ENCODE data around the gene SIRT2. TPM values are rescaled to one million over a fixed set of nuclear protein-coding genes. Genes with fewer than 3 reads are reported as not detected.
"Not testable (repeated sequence)": the region's sequence is repeated elsewhere in the genome, so short reads cannot be mapped to it uniquely, and the experiment has no call there.

Gene SIRT2
- total RNA-seq, 1 donor from 2014 or later = 62.3 TPM

GRCh38 chr19:38869160-38869835 lies 30.1 kb downstream of the SIRT2 start:
- DNase-seq (ENCODE audit: low read depth in 2 of 2) = no peak

DNA sequence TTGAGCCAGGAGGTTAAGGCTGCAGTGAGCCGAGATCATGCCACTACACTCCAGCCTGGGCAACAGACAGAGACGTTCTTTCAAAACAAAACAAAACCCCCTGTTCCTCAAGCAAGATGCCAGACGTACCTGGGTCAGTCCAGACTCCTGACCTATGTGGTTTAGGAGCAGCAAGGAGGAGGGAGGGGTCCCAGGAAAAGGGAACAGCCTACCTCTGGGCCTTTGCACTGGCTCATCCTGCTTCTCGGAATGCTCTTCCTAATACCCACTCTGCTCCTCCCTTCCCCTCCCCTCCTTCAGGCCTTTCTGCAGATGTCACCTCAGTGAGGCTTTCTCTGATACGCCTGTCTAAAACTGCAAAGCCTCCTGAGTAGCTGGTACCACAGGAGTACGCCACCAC lies 30.9 kb downstream of the SIRT2 start:
- DNase-seq (ENCODE audit: low read depth in 2 of 2) = no peak

GRCh38 chr19:38867171-38867780 lies 32.1 kb downstream of the SIRT2 start:
- DNase-seq (ENCODE audit: low read depth in 2 of 2) = no peak

DNA sequence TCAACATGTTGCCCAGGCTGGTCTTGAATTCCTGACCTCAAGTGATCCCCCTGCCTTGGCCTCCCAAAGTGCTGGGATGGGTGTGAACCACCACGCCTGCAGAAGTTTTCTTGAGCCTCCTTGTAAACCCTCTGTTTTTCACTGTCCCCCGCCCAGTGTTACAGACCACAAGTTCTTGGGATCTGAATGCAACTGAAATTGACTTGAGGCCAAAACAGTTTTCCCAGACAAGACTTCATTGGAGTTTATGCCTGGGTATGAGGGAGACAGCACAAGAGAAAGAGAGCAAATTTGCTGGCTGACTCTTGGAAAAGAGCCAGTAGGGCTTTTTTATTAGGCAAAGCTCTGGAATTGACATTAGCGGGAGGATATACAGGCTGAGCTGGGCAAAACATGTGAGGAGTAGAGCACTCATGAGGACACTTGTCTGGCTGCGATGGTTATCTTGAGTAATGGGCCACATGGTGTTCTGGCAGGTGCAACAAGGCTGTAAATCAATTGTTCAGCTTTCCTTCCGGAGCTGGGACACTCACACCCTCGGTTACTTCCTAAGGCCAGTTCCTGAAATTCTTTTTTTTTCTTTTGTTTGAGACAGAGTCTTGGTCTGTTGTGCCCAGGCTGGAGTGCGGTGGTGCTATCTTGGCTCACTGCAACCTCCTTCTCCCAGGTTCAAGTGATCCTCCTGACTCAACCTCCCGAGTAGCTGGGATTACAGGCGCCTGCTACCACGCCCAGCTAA lies 36.9 kb downstream of the SIRT2 start:
- DNase-seq (ENCODE audit: low read depth in 2 of 2) = peak; percentile 77 to 92

DNA sequence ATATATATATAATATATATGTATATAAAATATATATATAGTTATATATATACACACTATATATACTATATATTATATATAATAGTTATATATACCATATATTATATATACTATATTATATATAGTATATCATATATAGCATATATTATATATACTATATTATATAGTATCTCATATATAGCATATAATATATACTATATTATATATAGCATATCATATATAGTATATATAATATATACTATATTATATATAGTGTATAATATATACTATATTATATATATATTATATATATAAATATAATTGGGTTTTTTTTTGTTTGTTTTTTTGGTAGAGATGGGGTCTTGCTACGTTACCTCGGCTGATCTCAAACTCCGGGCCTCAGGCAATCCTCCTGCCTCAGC lies 38.0 kb downstream of the SIRT2 start:
- no peak for DNase-seq (ENCODE audit: low read depth in 2 of 2)

DNA sequence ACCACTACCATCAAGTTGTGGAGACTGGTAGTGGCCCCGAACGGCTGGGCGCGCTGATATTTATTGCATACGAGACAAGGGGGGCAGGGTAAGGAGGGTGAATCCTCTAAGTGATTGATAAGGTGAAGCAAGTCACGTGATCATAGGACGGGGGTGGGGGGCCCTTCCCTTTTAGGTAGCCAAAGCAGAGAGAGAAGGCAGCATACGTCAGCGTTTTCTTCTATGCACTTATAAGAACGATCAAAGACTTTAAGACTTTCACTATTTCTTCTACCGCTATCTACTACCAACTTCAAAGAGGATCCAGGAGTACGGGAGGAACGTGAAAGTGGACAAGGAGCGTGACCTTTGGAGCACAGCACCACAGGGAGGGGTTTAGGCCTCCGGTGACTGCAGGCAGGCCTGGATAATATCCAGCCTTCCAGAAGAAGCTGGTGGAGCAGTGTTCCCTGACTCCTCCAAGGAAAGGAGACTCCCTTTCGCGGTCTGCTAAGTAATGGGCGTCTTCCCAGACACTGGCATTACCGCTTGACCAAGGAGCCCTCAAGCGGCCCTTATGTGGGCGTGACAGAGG lies 39.7 kb downstream of the SIRT2 start:
- not testable (repeated sequence) for DNase-seq (ENCODE audit: low read depth in 2 of 2)

- no peak for DNase-seq (ENCODE audit: low read depth in 2 of 2)
These were observed 42.6 kb downstream of the SIRT2 start for GRCh38 chr19:38856813-38857212.

GRCh38 chr19:38855751-38856150 lies 43.7 kb downstream of the SIRT2 start:
- DNase-seq (ENCODE audit: low read depth in 2 of 2) = not testable (repeated sequence)

DNA sequence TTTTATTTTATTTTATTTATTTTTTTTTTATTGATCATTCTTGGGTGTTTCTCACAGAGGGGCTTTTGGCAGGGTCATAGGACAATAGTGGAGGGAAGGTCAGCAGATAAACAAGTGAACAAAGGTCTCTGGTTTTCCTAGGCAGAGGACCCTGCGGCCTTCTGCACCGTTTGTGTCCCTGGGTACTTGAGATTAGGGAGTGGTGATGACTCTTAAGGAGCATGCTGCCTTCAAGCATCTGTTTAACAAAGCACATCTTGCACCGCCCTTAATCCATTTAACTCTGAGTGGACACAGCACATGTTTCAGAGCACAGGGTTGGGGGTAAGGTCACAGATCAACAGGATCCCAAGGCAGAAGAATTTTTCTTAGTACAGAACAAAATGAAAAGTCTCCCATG lies 44.5 kb downstream of the SIRT2 start:
- DNase-seq (ENCODE audit: low read depth in 2 of 2) = not testable (repeated sequence)

GRCh38 chr19:38853214-38853613 lies 46.2 kb downstream of the SIRT2 start:
- no peak for DNase-seq (ENCODE audit: low read depth in 2 of 2)

GRCh38 chr19:38852231-38853044 lies 47.0 kb downstream of the SIRT2 start:
- peak in 1 of 2 donors; percentile 59 for DNase-seq (ENCODE audit: low read depth in 2 of 2)

DNA sequence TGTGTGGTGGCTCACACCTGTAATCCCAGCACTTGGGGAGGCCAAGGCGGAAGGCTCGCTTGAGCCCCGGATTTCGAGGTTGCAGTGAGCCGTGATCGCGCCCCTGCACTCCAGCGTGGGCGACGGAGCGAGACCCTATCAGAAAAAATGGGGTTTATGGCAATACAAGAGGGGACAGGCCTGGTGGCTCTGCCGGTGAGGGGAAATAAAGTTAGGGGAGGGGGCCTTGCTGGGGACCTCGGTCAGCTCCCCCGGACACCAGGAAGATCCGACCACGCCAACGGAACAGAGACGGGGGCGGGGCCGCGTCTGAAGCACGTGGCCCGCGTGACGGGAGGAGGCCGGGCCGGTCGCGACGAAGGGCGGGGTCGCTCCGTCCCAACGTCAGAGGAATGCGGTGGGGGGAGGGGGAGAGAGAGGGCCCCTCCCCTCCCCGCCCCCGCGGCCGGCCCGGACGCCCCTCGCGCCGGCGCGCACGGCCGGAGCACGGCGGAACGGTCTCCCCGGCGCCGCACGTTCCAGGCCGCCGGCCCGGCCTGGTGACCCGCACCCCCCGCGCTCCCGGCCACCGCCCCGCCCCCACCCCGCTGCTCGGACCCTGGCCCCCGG lies 47.7 kb downstream of the SIRT2 start:
- DNase-seq (ENCODE audit: low read depth in 2 of 2) = peak; percentile 84 to 94

DNA sequence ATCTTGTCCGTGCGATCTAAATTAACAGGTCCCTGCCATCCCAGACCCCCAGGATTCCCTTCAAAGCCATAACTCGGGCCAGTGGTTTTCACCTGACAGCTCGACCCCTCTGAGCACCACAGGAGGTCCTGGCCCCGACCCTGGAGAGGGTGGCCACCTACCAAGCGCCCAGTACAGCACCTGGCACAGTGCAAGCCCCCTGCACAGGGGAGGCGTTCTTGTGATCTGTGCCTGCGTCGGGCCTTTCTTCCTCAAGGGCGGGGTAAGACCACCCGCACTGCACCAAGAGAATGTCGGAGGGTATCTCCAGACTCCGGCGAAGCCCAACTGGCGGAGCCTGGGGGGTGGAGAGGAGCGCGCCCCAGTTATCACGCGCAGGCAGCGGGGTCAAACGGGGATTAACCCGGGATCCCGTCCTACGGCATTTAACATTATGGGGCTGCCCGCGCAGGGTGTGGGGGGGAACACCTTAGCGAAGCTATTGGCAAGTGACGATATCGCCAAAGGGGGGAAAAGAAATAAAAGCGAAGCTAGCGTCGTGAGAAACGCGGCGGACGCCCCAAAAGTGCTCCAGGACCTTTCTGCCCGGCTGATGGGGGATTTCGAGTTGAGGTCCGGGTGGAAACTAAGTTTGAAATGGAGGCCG lies 48.3 kb downstream of the SIRT2 start:
- peak in 1 of 2 donors; percentile 14 for DNase-seq (ENCODE audit: low read depth in 2 of 2)

DNA sequence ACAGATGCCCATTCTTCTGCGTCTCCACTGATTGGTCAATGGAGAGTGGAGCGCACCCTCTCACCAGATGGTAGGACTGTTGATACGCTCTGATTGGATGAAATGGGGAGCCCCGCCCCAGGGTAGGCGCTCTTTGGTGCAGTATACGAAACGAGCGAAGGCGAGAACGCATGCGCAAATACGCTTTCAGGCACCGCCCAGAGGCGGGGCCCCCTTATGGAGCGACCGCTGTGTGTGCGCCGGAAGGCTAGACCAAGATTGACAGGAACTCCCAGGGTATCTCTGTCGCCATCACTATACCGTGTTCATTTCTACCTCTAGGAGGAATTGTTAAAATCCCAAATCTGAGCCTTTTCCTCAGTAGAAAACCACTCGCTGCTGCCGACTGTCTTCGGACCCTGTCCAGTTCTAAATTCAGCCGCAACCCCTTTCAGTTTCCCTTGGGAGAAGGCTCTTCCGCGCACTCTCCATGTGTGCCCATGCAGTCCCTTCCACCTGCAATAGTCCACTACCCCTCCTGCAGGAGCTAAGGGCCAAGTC lies 48.9 kb downstream of the SIRT2 start:
- peak in 1 of 2 donors; percentile 100 for DNase-seq (ENCODE audit: low read depth in 2 of 2)

DNA sequence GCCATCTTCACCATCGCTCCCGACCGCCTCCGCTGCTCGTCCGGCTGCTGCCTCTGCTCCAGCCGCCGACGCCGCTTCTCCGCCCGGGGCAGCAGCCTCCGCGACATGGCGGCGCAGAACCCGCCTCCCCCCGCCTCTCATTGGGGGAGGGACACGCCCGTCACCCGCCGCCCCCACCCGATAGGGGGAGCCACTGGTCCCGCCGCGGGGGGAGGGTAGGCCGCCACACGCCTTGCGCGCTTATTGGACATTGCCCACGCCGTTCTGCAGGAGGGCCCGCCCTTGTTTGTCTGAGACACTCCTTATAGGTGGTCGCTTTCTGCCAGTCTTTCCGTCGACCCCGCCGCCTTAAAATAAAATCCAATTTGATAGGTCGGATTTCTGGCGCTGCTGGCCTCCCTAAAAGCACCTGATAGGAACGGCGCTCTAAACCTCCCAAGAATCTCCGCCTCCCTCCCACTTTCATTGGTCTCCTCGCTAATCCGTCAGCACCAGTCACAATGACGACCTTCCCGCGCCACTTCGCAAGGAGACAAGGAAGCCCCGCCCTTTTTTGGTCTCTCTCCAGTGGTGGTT lies 49.5 kb downstream of the SIRT2 start, which contains the start of gene HNRNPL:
HNRNPL (minus strand) TSS at position 127 of the 576 bp plus-strand sequence; CDS start at position 107, 20 bp downstream.
- peak in 1 of 2 donors; percentile 100 for DNase-seq (ENCODE audit: low read depth in 2 of 2)

- DNase-seq (ENCODE audit: low read depth in 2 of 2) = peak; percentile 88 to 95
These were observed 50.1 kb downstream of the SIRT2 start for GRCh38 chr19:38849147-38849859.

- DNase-seq (ENCODE audit: low read depth in 2 of 2) = no peak
These were observed 50.9 kb downstream of the SIRT2 start for GRCh38 chr19:38848299-38849146.

- no peak for DNase-seq (ENCODE audit: low read depth in 2 of 2)
These were observed 53.3 kb downstream of the SIRT2 start for GRCh38 chr19:38846097-38846496.

All from dermis microvascular lymphatic vessel endothelial cell (primary cell).